DOHH2 (cell line): ENCODE measurements around the gene NFKBIE.

ENCODE experiments used
- H3F3A ChIP-seq: fragments of 200-600 bp; sonication (generic), shearing (Covaris generic); 2 replicates; pipeline ENCODE4 v1.6.0; 2016; ENCODE audit warnings: antibody characterized with exemption, mild to moderate bottlenecking; ENCODE audit not compliant: control insufficient read depth, insufficient read depth
- H3K27ac ChIP-seq: fragments of 200-600 bp; sonication (generic); 2 replicates; pipeline ENCODE4 v1.5.1; 2014; ENCODE audit warnings: low read depth, mild to moderate bottlenecking, low read length, moderate library complexity
- H3K27me3 ChIP-seq: fragments of 200-600 bp; sonication (generic); 2 replicates; pipeline ENCODE4 v1.6.1; 2014; ENCODE audit warnings: mild to moderate bottlenecking, low read length, mixed read lengths; ENCODE audit not compliant: control insufficient read depth
- H3K36me3 ChIP-seq: fragments of 200-600 bp; sonication (generic); 2 replicates; pipeline ENCODE4 v1.6.1; 2014; ENCODE audit warnings: mild to moderate bottlenecking, low read length, moderate library complexity, mixed read lengths; ENCODE audit not compliant: control insufficient read depth
- H3K4me1 ChIP-seq: fragments of 200-600 bp; sonication (generic); 2 replicates; pipeline ENCODE4 v1.6.1; 2014; ENCODE audit warnings: mild to moderate bottlenecking, low read length, mixed read lengths; ENCODE audit not compliant: control insufficient read depth
- H3K4me2 ChIP-seq: fragments of 200-600 bp; sonication (generic); 2 replicates; pipeline ENCODE4 v1.6.0; 2014; ENCODE audit warnings: mild to moderate bottlenecking, low read length, moderate library complexity
- H3K4me3 ChIP-seq: fragments of 200-600 bp; sonication (generic); 2 replicates; pipeline ENCODE4 v1.5.1; 2014; ENCODE audit warnings: mild to moderate bottlenecking, low read length, mixed read lengths
- H3K79me2 ChIP-seq: fragments of 200-600 bp; sonication (generic); 2 replicates; pipeline ENCODE4 v1.6.1; 2014; ENCODE audit warnings: mild to moderate bottlenecking, low read length, mixed read lengths; ENCODE audit not compliant: control insufficient read depth
- H3K9me2 ChIP-seq: fragments of 200-600 bp; sonication (generic); replicated peaks from 2 replicates; pipeline ENCODE4 v1.6.1; 2014; ENCODE audit warnings: mild to moderate bottlenecking, low read length, mixed read lengths; ENCODE audit not compliant: control insufficient read depth
- H3K9me3 ChIP-seq: fragments of 200-600 bp; sonication (generic); 2 replicates; pipeline ENCODE4 v1.6.1; 2014; ENCODE audit warnings: antibody characterized with exemption, low read length, mixed read lengths; ENCODE audit not compliant: control insufficient read depth, insufficient read depth
- H4K20me1 ChIP-seq: fragments of 200-600 bp; sonication (generic); 2 replicates; pipeline ENCODE4 v1.6.0; 2014; ENCODE audit warnings: low read depth, mild to moderate bottlenecking, antibody characterized with exemption, low read length, moderate library complexity; ENCODE audit not compliant: control insufficient read depth, insufficient read depth
- EZH2phosphoT487 ChIP-seq: fragments of 200-600 bp; sonication (generic); IDR thresholded peaks from 2 replicates; pipeline ENCODE4 v1.6.1; 2017; ENCODE audit warnings: borderline replicate concordance, mild to moderate bottlenecking, antibody characterized with exemption, low read length, moderate library complexity, mixed read lengths
- TF ChIP-seq, protein P1 (sequence below): fragments of 200-600 bp; sonication (generic); IDR thresholded peaks from one replicate; pipeline ENCODE4 v1.5.1; 2014; ENCODE audit warnings: antibody characterized with exemption, mild to moderate bottlenecking, low read depth, low read length; ENCODE audit not compliant: poor library complexity, severe bottlenecking

Gene NFKBIE

DNA sequence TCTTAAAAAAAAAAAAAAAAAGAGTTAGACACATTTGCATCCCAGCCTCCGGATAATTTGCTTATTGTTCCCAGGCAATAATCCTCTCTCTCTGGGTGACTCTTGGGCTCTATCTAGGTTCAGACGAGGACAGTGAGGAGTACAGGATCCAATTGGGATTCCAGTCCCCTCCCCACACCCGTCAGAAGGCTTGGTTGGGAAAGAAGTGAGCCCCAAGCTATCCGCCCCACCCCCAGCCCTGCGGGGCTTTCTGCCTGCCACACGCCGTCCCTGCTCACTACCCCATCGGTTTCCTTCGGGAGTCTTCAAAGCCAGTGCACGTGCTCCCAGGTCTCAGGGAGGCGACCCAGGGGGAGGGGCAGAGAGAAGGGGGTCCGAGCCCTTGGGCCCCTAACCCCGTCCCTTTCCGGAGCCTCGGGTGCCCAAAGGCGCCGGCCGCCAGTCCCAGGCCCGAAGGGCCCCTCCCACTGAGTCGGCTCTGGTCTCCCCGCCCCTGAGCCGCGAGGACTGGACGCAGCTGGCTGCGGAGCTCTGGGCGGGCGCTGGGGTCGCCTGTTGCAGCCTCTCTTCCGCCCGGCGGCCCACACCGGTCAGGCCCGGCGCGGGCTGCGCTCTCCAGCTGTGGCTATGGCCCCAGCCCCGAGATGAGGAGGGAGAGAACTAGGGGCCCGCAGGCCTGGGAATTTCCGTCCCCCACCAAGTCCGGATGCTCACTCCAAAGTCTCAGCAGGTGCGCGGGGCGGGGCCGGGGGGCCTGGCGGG is 46.1 kb downstream of the NFKBIE start:
- peaks cover 3% of the 10 kb centered on the region; the same call in 1 of the 2 replicates for H3K27me3 ChIP-seq
- peak overlapping the region; percentile 83 for H3K27ac ChIP-seq
- TF ChIP-seq, protein P1, sequence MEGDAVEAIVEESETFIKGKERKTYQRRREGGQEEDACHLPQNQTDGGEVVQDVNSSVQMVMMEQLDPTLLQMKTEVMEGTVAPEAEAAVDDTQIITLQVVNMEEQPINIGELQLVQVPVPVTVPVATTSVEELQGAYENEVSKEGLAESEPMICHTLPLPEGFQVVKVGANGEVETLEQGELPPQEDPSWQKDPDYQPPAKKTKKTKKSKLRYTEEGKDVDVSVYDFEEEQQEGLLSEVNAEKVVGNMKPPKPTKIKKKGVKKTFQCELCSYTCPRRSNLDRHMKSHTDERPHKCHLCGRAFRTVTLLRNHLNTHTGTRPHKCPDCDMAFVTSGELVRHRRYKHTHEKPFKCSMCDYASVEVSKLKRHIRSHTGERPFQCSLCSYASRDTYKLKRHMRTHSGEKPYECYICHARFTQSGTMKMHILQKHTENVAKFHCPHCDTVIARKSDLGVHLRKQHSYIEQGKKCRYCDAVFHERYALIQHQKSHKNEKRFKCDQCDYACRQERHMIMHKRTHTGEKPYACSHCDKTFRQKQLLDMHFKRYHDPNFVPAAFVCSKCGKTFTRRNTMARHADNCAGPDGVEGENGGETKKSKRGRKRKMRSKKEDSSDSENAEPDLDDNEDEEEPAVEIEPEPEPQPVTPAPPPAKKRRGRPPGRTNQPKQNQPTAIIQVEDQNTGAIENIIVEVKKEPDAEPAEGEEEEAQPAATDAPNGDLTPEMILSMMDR, result no peak
- no peak for TF ChIP-seq EZH2phosphoT487
- no peaks in the 10 kb centered on the region for H4K20me1 ChIP-seq
- peaks cover 2% of the 10 kb centered on the region; the same call in 1 of the 2 replicates for H3K36me3 ChIP-seq
- peaks cover 22% of the 10 kb centered on the region for H3F3A ChIP-seq
- peak overlapping the region; percentile 74 for H3K4me3 ChIP-seq
- peak overlapping the region; percentile 99 for H3K4me2 ChIP-seq
- H3K9me3 ChIP-seq, result no peaks in the 10 kb centered on the region
- no peaks in the 10 kb centered on the region for H3K9me2 ChIP-seq
- H3K79me2 ChIP-seq, result peaks cover 7% of the 10 kb centered on the region
- peaks cover 60% of the 10 kb centered on the region for H3K4me1 ChIP-seq

DNA sequence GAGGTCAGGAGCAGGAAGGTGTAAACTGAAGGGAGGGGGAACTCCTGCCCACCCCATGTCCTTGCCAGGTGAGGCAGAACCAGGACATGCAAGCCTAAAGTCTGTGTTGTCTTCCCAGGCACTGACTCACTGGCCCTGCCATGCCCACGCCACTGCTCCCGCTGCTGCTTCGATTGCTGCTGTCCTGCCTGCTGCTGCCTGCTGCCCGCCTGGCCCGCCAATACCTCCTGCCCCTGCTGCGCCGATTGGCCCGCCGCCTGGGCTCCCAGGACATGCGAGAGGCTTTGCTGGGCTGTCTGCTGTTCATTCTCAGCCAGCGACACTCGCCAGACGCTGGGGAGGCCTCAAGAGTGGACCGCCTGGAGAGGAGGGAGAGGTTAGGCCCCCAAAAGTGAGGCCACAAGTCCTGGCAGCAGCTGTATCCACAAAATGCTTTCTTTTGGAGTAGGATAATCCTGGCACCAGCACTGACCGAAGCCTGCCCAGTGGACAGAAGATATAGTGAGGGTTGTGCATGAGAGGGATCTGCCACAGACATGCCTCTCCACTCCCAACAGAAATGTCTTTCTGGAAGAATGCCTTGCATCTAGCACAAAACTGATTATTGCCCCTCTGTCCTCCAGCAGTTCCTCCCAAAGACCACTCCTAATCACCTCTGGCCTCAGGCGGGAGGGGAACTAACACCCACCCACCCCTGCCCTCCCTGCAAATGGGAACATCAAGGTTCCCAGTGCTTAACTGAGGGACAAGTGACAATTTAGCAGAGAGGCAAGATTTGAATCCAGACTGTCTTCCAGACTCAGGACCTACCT is 47.8 kb downstream of the NFKBIE start:
- H3K4me1 ChIP-seq, result peaks cover 52% of the 10 kb centered on the region
- H3K27ac ChIP-seq, result peak overlapping the region; percentile 83
- H3K27me3 ChIP-seq, result peaks cover 7% of the 10 kb centered on the region; the same call in 1 of the 2 replicates
- no peaks in the 10 kb centered on the region for H4K20me1 ChIP-seq
- no peaks in the 10 kb centered on the region for H3K9me2 ChIP-seq
- no peaks in the 10 kb centered on the region for H3K79me2 ChIP-seq
- TF ChIP-seq, protein P1, result no peak
- no peak for TF ChIP-seq EZH2phosphoT487
- peaks cover 22% of the 10 kb centered on the region for H3F3A ChIP-seq
- H3K4me3 ChIP-seq, result peak overlapping the region; percentile 74; the same call in 1 of the 2 replicates
- H3K9me3 ChIP-seq, result no peaks in the 10 kb centered on the region
- no peaks in the 10 kb centered on the region for H3K36me3 ChIP-seq
- peak overlapping the region; percentile 99 for H3K4me2 ChIP-seq

DNA sequence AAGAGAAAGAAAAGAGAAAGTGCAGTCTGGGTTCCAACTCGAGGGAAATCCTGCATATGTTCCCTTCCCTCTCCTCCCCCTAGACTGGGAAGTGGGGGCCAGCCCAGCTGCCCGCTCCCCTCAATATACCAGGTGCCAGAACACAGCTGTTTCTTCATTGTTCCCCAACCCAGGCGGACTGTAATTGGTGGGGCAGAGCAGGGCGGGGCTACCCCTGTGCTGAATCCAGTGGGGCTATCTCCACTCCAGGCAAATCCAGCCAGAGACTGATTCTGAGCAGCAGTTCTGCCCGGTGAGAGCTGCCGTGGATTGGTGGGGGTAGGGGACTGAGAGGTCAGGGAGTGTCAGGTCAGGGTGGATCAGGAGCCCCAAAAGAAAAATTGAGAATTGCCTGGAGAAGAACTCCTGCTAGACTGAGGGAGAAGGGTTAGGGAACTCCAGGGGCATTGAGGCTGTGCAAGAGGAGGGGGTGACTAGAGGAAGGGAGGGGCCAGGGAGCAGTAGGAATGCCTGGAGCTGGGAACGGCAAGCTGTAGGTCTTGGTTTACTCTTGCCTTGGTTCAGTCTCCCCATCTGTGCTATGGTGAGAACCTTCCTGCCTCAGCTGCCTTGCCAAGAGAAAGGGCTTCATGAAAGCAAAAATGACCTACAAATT is 48.5 kb downstream of the NFKBIE start, which contains the start of gene MYMX:
Gene MYMX (plus strand): TSS at position 250 of the 655 bp plus-strand sequence. CDS start 546 bp downstream, outside the sequence.
- Histone ChIP-seq H3K27ac (no peak within 1 kb of the TSS), H3K9me3 (no peaks in the 10 kb centered on the region), H3K9me2 (no peaks in the 10 kb centered on the region), H4K20me1 (no peaks in the 10 kb centered on the region), H3K27me3 (peaks cover 9% of the 10 kb centered on the region; the same call in 1 of the 2 replicates), H3F3A (peaks cover 22% of the 10 kb centered on the region), H3K4me1 (peaks cover 46% of the 10 kb centered on the region), H3K36me3 (no peaks in the 10 kb centered on the region), H3K79me2 (no peaks in the 10 kb centered on the region), H3K4me3 (no peak within 1 kb of the TSS), H3K4me2 (no peak within 1 kb of the TSS)
- TF ChIP-seq EZH2phosphoT487, result no peak
- TF ChIP-seq, protein P1, result no peak
